Gastrocnemius medialis (tissue), 4 donors: ENCODE measurements around the gene CLPSL2. TPM values are rescaled to one million over a fixed set of nuclear protein-coding genes. Genes with fewer than 3 reads are reported as not detected.

Experiments
- ATAC-seq, 2 donors: fragments of 150-250 bp; one replicate each; pipeline ENCODE4 v1.9.1; 2016
- DNase-seq, 2 donors: peaks; one replicate each; pipeline ENCODE4 v3.0.0-alpha.2; 2019
- H3K27ac ChIP-seq, 4 donors: fragments of 200-600 bp; sonication (generic); 1 replicate in 1 of 4; 2 replicates in 3 of 4; pipeline ENCODE4 v1.5.1; 2016 to 2018; ENCODE audit warnings: mild to moderate bottlenecking in 2 of 4, moderate library complexity in 1 of 4
- H3K27me3 ChIP-seq, 3 donors: fragments of 200-600 bp; sonication (generic) in 2 of 3; 1 replicate in 1 of 3; 2 replicates in 2 of 3; pipeline versions ENCODE4 v1.5.1 to v1.6.0; 2016 to 2019; ENCODE audit warnings: mild to moderate bottlenecking in 1 of 3, moderate library complexity in 1 of 3
- H3K36me3 ChIP-seq, 2 donors: fragments of 200-600 bp; sonication (generic) in 1 of 2; one replicate each; pipeline ENCODE4 v1.5.1; 2017 to 2018
- H3K4me1 ChIP-seq, 2 donors: fragments of 200-600 bp; sonication (generic) in 1 of 2; one replicate each; pipeline ENCODE4 v1.5.1; 2016 to 2017; ENCODE audit warnings: mild to moderate bottlenecking in 2 of 2
- H3K4me3 ChIP-seq, 4 donors: fragments of 200-600 bp; sonication (generic) in 3 of 4; 1 replicate in 1 of 4; 2 replicates in 3 of 4; pipeline ENCODE4 v1.5.1; 2016 to 2019; ENCODE audit warnings: mild to moderate bottlenecking in 2 of 4
- H3K9me3 ChIP-seq, 3 donors: fragments of 200-600 bp; sonication (generic) in 2 of 3; 1 replicate in 1 of 3; 2 replicates in 2 of 3; pipeline ENCODE4 v1.5.1; 2016 to 2019
- CTCF ChIP-seq, 5 experiments: fragments of 450-650 bp in 3 of 5; fragments of 200-600 bp in 2 of 5; sonication (generic) in 2 of 5; IDR thresholded peaks in 4 of 5; conservative IDR thresholded peaks in 1 of 5; 1 replicate in 4 of 5; 2 replicates in 1 of 5; pipeline ENCODE4 v1.5.1; 2016 to 2019; ENCODE audit warnings: antibody characterized with exemption in 5 of 5, mild to moderate bottlenecking in 3 of 5, moderate library complexity in 3 of 5
- POLR2A ChIP-seq, 2 donors: fragments of 450-650 bp; IDR thresholded peaks; one replicate each; pipeline ENCODE4 v1.6.1; 2017; ENCODE audit warnings: antibody characterized with exemption in 2 of 2, mild to moderate bottlenecking in 2 of 2, moderate library complexity in 2 of 2
- in situ Hi-C, 4 donors: fragments of 200-750 bp; cut with MboI; loops; one replicate each; pipeline versions ENCODE4 v1.15.0 to v1.8.0; 2017; ENCODE audit warnings: low sequenced_read_pairs in 4 of 4
- intact Hi-C: fragments of 100-400 bp; cut with DNase I; formaldehyde crosslinking; loops from one replicate; pipeline ENCODE4 v1.15.1; 2023; ENCODE audit warnings: low total_unique reads
- total RNA-seq, 4 donors: library from RNA; depleted of rRNA; stranded (reverse); fragments of >200 nt; gene quantifications; one replicate each; pipeline versions ENCODE4 v1.1.0 to v1.2.3, GENCODE V29; 2016

The CLPSL2 gene
- total RNA-seq, 4 donors from 2014 or later, result not detected

GRCh38 chr6:35742842-35743241 lies 33.6 kb upstream of the CLPSL2 start:
- Histone ChIP-seq H3K27ac (no peak overlapping the region), H3K4me1 (peaks cover 0 to 4% of the 10 kb centered on the region in 2 donors), H3K27me3 (no peaks in the 10 kb centered on the region), H3K36me3 (no peaks in the 10 kb centered on the region), H3K9me3 (no peaks in the 10 kb centered on the region), H3K4me3 (no peak overlapping the region)
- intact Hi-C loops, result no loop called here
- in situ Hi-C loops, result no loop called here
- DNase-seq (no peak), ATAC-seq (no peak)
- TF ChIP-seq CTCF (IDR thresholded peaks at IDR 0.05 in 4 of 5, conservative IDR thresholded peaks at IDR 0.05 in 1 of 5) (no peak), POLR2A (IDR thresholded peaks at IDR 0.05) (no peak)

GRCh38 chr6:35745509-35745908 lies 30.9 kb upstream of the CLPSL2 start:
- H3K27ac ChIP-seq, result no peak overlapping the region
- no peak overlapping the region for H3K4me3 ChIP-seq
- in situ Hi-C loops (no loop called here), intact Hi-C loops (no loop called here)
- no peaks in the 10 kb centered on the region for H3K9me3 ChIP-seq
- TF ChIP-seq POLR2A (IDR thresholded peaks at IDR 0.05) (no peak), CTCF (IDR thresholded peaks at IDR 0.05 in 4 of 5, conservative IDR thresholded peaks at IDR 0.05 in 1 of 5) (no peak)
- H3K27me3 ChIP-seq, result no peaks in the 10 kb centered on the region
- DNase-seq (no peak), ATAC-seq (no peak)
- no peaks in the 10 kb centered on the region for H3K36me3 ChIP-seq
- H3K4me1 ChIP-seq, result peaks cover 0 to under 1% of the 10 kb centered on the region in 2 donors

- no peaks in the 10 kb centered on the region for H3K27me3 ChIP-seq
- in situ Hi-C loops (no loop called here), intact Hi-C loops (no loop called here)
- no peak overlapping the region for H3K4me3 ChIP-seq
- DNase-seq (no peak), ATAC-seq (no peak)
- no peaks in the 10 kb centered on the region for H3K36me3 ChIP-seq
- H3K9me3 ChIP-seq, result no peaks in the 10 kb centered on the region
- no peak overlapping the region for H3K27ac ChIP-seq
- H3K4me1 ChIP-seq, result no peaks in the 10 kb centered on the region
- no peak for TF ChIP-seq CTCF (IDR thresholded peaks at IDR 0.05 in 4 of 5, conservative IDR thresholded peaks at IDR 0.05 in 1 of 5)
Observed at GRCh38 chr6:35746516-35746915, 29.9 kb upstream of the CLPSL2 start.

- ATAC-seq, result no peak
- in situ Hi-C loops, result no loop called here
Observed at GRCh38 chr6:35747877-35748276, 28.5 kb upstream of the CLPSL2 start.

More at GRCh38 chr6:35747877-35748276, 28.5 kb upstream of the CLPSL2 start:
- no peak for TF ChIP-seq POLR2A (IDR thresholded peaks at IDR 0.05)
- TF ChIP-seq CTCF (IDR thresholded peaks at IDR 0.05 in 4 of 5, conservative IDR thresholded peaks at IDR 0.05 in 1 of 5), result no peak
- Histone ChIP-seq H3K36me3 (no peaks in the 10 kb centered on the region), H3K9me3 (no peaks in the 10 kb centered on the region), H3K4me3 (no peak overlapping the region), H3K27ac (no peak overlapping the region), H3K4me1 (no peaks in the 10 kb centered on the region), H3K27me3 (no peaks in the 10 kb centered on the region)
- DNase-seq, result no peak
- intact Hi-C loops, result no loop called here
